ENCODE measurements around the gene EP400.
A peak's percentile ranks its signal among the peaks of the same experiment; 100 is the strongest.
"Not testable (repeated sequence)": the region's sequence is repeated elsewhere in the genome, so short reads cannot be mapped to it uniquely, and the experiment has no call there.

The EP400 gene

DNA sequence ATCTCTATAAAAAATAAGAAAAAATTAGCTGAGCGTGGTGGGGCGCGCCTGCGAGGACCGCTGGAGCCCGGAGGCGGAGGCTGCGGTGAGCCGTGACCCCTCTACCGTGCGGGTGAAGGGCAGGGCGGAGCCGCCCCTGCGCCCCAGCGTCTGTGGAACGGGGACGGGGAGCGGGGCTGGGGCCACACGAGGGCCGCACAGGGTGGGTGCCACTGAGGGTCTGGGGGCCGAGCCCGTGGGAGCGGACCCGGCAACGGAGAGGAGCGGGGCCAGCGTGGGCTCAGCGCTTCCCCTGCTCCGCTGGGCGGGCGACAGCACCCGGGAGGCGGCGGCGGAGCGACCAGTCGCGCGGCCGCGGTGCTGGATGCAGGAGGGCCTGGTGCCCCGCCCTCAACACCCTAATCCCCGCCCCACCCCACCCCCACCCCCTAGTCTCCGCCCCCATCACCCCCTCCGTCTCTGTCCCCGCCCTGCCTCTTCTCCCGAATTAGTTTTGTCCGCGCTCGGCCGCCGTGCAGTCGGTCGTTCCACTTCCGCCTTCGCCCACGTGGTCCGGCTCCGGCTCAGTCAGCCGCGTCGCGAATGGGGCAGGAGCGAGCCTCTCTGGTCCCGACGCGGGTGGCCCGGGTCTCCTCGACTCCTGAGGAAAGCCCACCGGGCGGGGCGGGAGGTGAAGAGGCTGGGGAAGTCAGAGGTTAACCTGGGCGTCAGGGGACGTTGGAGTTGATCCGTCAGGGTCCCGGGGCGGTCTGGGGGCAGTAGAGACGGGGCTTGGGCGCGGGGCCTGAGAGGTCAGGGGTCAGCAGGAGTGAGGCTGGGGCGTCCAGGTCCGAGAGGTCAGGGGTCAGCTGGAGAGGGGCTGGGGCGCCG is 20.8 kb upstream of the EP400 start, which contains the start of gene PUS1:
Gene PUS1, plus strand, starts transcription at position 566 of the 870 bp plus-strand sequence. CDS start 447 bp downstream, outside the sequence.
- DNase-seq = peak; percentile 95 to 96

DNA sequence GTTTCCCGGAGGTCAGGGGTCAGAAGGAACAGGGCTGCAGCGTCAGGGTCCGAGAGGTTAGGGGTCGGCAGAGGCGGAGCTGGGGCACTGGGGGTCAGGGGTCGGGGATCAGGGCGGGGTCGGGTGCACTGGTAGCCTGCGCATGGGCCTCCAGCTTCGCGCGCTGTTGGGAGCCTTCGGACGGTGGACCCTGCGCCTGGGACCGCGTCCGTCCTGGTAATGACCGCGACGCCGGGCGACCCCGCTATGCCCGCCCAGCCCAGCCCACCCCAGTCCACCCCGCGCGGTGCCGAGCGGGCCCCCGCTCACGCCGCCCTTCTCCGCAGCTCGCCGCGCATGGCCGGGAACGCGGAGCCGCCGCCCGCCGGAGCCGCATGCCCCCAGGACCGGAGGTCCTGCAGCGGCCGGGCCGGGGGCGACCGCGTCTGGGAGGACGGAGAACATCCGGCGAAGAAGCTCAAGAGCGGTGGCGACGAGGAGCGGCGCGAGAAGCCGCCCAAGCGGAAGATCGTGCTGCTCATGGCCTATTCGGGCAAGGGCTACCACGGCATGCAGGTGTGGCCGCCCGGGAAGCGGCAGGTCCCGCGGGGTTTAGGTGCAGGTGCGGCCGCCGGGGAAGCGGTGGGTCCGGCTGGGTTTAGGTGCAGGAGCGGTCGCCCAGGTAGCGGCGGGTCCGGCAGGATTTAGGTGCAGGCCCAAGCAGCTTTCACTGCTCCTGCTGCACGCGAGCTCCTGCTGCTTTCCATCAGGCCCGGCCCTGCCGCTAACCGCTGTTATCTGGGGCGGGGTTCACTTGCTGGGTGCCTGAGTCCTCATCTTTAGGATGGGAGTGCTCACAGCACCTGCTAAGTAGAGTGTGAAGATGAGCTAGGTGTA is 19.9 kb upstream of the EP400 start:
- DNase-seq = peak in 1 of 2 donors; percentile 27

DNA sequence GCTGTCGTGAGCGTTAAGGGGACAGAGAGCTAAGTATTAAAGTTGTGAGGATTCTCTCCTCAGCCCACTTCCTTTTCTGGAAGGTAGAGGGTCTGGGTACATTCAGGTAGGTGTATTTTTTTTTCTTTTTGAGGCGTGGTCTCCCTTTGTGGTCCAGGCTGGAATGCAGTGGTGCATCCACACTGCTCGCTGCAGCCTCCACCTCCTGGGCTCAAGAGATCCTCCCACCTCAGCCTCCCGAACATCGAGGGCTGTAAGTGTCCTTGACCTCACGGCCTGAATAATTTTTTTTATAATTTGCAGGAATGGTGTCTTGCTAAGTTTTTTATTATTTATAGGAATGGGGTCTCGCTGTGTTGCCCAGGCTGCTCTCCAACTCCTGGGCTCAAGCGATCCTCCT is 19.2 kb upstream of the EP400 start:
- no peak for DNase-seq

DNA sequence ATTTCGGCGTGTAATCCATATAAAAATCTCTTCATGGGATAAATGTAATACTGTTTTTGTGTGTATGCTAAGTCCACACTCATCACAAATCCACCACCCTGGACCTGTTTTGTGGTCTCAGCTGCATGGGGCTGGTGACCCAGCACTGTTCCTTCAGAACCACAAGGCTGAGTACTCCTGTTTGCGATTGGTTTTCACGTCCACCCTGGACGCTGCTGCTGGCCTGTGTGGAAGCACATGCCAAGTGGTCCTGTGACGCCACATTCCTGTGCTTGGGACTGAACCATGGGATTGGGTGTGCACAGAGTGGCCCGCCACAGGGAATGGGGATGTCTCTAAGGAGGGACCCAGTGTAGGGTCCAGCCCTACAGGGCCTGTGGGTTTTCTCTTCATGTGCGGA is 16.4 kb upstream of the EP400 start:
- no peak for DNase-seq

DNA sequence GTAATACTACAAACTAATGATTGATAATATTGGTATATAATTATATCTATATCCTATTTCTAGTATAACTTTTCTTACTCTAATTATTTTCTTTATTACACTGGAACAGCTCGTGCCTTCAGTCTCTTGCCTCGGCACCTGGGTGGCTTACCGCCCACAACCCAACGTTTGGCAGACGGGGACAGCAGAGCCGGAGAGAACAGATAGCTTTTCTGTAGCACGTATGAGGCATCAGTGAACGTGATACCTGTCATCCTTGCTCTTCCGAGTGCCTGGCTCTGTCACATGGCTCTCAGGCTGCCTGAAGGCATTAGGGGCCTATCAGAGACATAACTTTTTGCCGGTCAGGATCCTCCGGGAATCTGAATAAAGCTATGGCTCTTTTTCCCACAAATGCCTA is 15.2 kb upstream of the EP400 start:
- no peak for DNase-seq

DNA sequence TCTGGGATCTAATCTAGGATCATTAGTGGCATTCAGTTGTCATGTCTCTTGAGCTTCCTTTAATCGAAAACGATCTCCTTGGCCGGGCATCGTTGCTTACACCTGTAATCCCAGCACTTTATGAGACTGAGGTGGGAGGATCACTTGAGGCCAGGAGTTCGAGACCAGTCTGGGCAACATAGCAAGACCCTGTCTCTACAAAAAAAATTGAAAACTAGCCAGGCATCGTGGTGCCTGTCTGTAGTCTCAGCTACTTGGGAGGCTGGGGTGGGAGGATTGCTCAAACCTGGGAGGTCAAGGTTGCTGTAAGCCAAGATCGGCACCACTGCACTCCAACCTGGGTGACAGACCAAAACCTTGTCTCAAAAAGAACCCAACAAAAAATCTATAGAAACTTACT is 11.7 kb upstream of the EP400 start:
- no peak for DNase-seq

DNA sequence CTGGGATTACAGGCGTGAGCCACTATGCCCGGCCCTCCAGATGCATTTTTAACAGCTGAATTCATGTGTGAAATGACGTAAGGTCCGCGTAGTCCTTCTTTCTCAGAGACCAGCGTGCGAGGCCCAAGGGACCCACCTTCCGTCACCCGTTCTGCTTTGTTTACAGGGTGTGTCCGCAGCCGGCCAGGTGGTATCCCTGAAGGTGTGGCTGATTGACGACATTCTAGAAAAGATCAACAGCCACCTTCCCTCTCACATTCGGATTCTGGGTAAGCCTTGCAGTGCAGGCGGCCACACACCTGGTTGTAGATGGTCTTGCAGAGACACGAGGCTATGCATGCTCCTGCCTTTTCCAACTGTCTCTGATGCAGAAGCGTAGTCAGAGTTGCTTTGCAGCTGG is 10.7 kb upstream of the EP400 start:
- DNase-seq = no peak

DNA sequence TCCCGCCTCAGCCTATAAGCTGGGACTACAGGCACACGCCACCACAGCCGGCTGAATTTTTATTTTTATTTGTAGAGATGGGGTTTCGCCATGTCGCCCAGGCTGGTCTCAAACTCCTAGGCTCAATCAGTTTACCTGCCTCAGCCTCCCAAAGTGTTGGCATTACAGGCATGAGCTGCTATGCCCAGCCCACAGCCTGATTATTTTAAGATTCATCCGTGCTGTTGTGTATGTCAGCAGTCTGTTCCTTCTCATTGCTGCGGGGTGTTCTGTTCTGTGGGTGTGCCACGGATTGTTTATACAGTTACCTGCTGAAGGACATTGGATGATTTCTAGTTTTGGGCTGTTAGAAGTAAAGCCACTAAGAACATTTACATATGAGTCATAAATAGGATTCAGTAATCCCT is 9.6 kb upstream of the EP400 start:
- DNase-seq = no peak

DNA sequence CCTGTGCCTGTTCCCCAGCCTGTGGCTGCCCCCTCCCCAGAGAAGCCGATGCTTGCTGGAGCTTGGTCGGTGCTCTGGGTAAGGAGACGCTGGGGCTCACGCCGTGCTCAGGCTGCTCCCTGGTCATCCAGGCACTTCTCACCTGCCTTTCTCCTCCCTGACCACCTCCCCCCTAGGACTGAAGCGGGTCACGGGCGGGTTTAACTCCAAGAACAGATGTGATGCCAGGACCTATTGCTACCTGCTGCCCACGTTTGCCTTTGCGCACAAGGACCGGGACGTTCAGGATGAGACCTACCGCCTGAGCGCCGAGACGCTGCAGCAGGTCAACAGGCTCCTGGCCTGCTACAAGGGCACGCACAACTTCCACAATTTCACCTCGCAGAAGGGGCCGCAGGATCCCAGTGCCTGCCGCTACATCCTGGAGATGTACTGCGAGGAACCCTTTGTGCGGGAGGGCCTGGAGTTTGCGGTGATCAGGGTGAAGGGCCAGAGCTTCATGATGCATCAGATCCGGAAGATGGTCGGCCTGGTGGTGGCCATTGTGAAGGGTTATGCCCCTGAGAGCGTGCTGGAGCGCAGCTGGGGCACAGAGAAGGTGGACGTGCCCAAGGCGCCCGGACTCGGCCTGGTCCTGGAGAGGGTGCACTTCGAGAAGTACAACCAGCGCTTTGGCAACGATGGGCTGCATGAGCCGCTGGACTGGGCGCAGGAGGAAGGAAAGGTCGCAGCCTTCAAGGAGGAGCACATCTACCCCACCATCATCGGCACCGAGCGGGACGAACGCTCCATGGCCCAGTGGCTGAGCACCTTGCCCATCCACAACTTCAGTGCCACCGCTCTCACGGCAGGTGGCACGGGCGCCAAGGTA is 8.4 kb upstream of the EP400 start:
- no peak for DNase-seq

DNA sequence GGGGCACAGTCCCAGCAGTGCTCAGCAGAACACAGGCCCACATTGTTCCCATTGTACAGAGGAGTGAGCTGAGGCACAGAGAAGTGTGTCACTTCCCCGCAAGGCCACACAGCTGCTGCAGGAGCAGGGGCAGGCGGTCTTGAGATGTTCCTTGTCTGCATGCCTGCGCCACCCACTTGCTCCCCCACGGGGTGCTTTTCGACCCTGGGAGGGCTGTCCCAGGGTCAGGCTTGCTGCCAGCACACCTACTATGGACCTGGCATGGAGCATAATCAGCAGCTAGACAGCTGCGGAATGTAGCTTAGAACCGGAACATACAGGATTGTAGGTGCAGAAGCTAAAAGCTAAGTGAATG is 7.8 kb upstream of the EP400 start:
- DNase-seq = no peak

DNA sequence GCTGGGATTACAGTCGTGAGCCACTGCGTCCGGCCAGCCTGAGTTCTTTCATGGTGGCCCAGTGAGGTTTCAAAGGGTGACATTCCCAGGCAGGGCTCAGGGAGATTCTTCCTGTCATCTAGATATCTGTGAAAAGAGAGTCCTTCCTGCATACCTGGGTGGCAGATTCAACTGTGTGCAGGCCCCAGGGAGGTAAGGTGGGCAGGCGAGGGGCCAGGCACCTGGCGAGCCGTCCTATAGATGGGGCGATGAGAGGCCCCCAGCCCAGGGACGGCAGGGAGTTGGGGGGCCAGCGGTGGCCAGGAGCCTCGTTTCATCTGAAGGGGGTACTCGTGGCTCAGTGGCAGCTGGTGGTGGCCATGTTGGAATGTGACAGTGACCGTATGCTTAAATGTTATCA is 7.1 kb upstream of the EP400 start:
- DNase-seq = no peak

DNA sequence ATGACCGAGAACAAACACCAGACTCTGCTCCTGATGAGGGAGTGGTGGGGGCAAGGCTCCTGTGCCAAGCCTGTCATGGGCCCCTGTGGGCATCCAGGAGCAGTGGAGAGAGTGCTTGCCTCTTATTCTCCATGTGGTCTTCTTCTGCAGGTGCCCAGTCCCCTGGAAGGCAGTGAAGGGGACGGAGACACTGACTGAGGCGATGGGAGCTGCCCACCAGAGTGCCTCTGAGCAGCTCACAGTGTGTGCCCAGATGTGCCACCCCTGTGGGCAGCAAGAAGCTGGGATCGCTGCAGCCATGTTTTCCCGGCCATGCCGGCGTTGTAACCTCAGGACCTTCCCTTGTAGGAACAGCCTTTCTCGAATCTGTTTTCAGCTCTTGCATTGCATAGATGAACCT is 6.4 kb upstream of the EP400 start:
- DNase-seq = no peak

DNA sequence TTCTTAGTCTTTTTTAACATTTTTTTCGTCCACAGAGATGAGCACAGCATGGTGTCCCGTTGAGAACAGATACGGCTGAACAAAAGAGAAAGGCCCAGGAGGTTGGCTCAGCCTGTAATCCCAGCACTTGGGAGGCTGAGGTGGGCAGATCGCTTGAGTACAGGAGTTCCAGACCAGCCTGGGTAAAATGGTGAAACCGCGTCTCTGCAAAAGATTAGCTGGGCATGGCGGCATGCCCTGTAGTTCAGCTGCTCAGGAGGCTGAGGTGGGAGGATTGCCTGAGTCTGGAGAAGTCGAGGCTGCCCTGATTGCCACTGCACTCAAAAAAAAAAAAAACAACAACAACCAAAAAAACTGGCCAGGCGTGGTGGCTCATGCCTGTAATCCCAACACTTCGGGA is 5.9 kb upstream of the EP400 start:
- no peak for DNase-seq

DNA sequence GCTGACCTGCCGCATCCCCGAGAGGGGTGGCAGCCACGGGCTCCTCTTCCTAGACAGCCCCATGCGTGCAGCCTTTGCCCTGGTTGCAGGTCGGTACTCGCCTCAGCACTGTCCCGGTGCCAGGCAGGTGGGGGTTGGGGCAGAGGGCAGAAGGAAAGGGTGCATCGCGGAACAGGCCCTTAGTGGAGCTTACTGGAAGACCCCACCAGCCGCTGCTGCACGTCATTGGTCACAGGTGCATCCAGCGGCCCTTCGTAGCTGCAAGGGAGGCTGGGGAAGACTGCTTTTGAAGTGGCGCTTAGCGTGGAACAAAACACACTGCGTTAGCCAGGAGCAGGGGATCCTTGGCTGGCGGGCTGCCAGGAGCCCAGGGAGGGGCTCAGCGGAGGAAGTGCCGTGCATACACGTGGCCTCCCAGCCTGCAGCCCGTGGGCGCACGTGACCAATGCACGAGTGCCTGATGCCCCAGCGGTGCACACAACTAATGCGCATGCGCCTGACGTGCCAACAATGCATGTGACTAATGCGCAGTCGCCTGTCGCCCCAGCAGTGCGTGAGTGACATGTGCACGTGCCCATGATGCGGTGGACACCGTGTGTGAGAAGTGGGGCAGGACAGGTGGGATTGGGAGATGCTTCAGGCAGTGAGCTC is 5.0 kb upstream of the EP400 start:
- DNase-seq = no peak

DNA sequence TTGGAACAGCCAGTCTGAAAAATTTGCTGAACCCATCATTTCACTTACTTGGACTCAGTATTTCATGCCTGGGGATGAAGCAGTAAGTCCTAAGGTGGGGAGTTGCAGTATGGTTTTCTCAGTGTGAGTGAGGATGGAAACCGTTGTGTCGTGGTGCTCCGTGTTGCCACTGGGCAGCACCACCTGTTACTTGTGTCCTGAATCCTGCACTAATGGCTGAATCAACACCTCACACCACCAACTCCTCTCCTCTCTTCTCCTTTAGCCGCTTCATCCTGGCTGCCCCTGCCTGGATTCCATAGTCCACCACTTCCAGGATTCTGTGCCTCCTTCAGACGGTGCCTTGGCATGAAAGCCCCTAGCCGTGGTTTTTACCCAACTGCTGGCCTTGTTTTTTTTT is 3.0 kb upstream of the EP400 start:
- DNase-seq = no peak

DNA sequence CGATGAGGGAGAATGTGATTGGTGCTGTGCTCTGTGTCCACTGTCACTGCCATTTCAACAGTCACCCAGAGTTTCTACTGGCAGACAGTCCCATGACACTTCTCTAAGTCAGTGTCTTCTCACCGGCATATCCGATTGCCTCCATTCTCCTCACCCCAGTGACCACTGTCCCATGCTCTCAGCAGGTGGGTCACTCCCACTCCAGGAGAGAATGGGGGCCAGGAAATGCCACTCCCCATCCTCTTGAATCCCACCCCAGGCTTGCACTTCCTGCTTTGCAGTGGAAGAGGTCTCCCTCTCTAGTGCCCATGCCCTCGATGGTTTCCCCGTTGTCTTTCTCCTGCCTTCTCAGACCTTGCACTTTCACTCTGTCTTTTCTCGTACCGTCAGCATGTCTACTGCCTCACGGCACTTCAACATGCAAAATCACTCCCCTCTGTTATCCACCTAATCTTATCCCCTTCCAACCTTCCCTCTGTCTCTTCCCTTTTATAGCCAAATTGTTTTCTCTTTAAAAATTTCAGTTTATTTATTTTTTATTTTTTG is 2.2 kb upstream of the EP400 start:
- no peak for DNase-seq

DNA sequence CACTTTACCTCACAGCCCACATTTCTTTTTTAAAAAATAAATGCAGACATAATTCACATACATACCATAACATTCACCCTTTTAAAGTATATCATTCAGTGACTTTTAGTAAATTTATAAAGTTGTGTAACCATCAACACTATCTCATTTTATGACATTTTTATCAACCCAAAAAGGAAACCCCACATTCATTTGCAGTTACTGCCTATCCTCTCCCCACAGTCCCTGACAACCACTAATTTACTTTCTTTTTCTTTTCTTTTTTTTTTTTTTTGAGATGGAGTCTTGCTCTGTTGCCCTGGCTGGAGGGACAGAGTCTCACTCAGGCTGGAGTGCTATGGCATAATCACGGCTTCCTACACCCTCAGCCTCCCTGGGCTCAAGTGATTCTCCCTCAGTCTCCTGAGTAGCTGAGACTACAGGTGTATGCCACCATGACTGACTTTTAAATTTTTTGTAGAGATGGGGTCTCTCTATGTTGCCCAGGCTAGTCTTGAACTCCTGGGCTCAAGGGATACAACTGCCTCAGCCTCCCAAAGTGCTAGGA is 1.5 kb upstream of the EP400 start:
- DNase-seq = no peak

DNA sequence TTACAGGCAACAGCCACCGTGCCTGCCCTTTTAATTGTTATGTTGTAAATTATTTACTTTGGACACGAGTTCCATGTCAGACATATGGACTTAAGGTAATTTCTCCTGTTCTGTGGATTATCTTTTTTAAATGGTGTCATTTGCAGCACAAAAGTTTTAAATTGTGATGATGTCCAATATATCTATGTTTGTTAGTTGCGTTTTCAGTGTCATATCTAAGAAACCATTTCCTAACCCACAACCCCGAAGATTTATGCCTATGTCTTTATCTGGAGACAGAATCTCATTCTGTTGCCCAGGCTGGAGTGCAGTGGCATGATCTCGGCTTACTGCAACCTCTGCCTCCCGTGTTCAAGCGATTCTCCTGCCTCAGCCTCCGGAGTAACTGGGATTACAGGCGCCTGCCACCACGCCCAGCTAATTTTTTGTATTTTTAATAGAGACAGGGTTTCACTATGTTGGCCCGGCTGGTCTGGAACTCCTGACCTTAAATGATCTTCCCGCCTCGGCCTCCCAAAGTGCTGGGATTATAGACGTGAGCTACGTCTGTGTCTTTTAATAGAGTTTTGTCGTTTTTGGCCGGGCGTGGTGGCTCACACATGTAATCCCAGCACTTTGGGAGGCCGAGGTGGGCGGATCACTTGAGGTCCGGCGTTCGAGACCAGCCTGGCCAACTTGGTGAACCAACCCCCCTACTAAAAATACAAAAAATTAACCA is 870 bp upstream of the EP400 start:
- peak in 1 of 2 donors; percentile 41 for DNase-seq

DNA sequence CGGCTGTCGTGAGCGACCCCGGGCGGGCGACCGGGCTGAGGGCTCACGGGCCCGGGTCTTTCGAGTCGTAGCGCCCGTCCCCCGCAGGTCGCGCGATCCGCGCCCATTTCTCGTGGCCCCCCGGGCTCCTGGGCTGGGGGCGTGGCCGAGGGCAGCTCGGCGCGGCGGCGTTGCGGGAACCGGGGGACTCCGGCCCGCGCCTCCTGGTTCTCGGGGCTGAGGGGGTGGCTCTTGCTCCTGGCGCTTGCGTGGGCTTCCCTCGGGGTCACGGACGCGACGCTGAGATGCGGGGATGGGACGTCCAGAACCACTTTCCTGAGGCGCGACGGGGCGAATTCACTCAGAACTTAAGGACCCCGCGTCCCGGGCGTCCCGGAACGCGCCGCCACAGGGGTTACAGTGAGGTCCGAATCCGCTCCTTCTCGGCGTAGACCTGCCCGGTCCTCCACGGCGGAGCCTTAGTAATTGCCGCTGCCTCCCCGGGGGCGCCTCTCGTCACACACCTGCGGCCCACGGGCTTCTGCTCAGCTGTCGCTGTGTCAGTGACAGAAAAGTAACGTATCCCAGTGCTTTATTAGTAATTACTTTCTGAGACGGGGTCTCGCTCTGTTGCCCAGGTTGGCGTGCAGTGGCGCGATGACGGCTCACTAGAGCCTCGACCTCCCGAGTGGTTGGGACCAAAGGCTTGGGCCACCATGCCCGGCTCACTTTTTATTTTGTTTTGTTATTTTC is 606 bp downstream of the EP400 start:
- peak in 1 of 2 donors; percentile 25 for DNase-seq

DNA sequence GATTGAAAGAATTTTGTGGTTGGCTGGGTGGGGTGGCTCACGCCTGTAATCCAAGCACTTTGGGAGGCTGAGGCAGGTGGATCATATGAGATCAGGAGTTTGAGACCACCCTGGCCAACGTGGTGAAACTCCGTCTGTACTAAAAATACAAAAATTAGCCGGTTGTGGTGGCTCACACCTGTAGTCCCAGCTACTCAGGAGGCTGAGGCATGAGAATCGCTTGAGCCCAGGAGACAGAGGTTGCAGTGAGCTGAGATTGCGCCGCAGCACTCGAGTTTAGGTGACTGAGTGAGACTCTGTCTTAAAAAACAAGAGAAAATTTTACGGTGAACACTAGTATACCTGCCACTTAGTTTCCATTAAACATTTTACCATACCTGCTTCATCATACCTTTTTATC is 4.1 kb downstream of the EP400 start:
- not testable (repeated sequence) for DNase-seq

Measured in CD4-positive, alpha-beta T cell treated with Interferon alpha-2 for 1 hour (primary cell).